Measurements from ENCODE around the gene FAT1.
A peak's percentile ranks its signal among the peaks of the same experiment; 100 is the strongest.

FAT1 gene

GRCh38 chr4:186754976-186755375, 31.3 kb upstream of the FAT1 start:
- no peak for DNase-seq

- DNase-seq, result no peak
These were observed 28.7 kb upstream of the FAT1 start for GRCh38 chr4:186752325-186752724.

- DNase-seq, result peak; percentile 26
These were observed 26.1 kb upstream of the FAT1 start for GRCh38 chr4:186749611-186750281.

GRCh38 chr4:186746581-186746980, 22.9 kb upstream of the FAT1 start:
- DNase-seq, result no peak

- no peak for DNase-seq
These were observed 19.6 kb upstream of the FAT1 start for GRCh38 chr4:186743261-186743660.

- no peak for DNase-seq
These were observed 17.2 kb upstream of the FAT1 start for GRCh38 chr4:186740822-186741221.

- no peak for DNase-seq
These were observed 16.3 kb upstream of the FAT1 start for GRCh38 chr4:186739802-186740434.

GRCh38 chr4:186739317-186739716, 15.7 kb upstream of the FAT1 start:
- DNase-seq, result no peak

GRCh38 chr4:186738421-186738820, 14.8 kb upstream of the FAT1 start:
- DNase-seq, result no peak

GRCh38 chr4:186737427-186737826, 13.8 kb upstream of the FAT1 start:
- DNase-seq, result no peak

GRCh38 chr4:186736466-186736865, 12.8 kb upstream of the FAT1 start:
- no peak for DNase-seq

GRCh38 chr4:186734251-186734650, 10.6 kb upstream of the FAT1 start:
- no peak for DNase-seq

GRCh38 chr4:186733778-186734177, 10.1 kb upstream of the FAT1 start:
- DNase-seq, result no peak

- no peak for DNase-seq
These were observed 7.0 kb upstream of the FAT1 start for GRCh38 chr4:186730621-186731020.

- DNase-seq, result no peak
These were observed 6.2 kb upstream of the FAT1 start for GRCh38 chr4:186729856-186730255.

- no peak for DNase-seq
These were observed 5.1 kb upstream of the FAT1 start for GRCh38 chr4:186728631-186729271.

- peak; percentile 13 for DNase-seq
These were observed 4.4 kb upstream of the FAT1 start for GRCh38 chr4:186727977-186728519.

- no peak for DNase-seq
These were observed 3.7 kb upstream of the FAT1 start for GRCh38 chr4:186727169-186727976.

GRCh38 chr4:186726426-186727168, 2.9 kb upstream of the FAT1 start:
- peak; percentile 60 for DNase-seq

GRCh38 chr4:186725469-186726425, 2.1 kb upstream of the FAT1 start:
- peak; percentile 58 for DNase-seq

GRCh38 chr4:186724864-186725468, 1.3 kb upstream of the FAT1 start:
- peak; percentile 51 for DNase-seq
